ENCODE data around the gene WIZ. TPM values are rescaled to one million over a fixed set of nuclear protein-coding genes. Genes with fewer than 3 reads are reported as not detected.

Gene WIZ
- total RNA-seq, 1 experiment from 2014 or later: 28.9 TPM

DNA sequence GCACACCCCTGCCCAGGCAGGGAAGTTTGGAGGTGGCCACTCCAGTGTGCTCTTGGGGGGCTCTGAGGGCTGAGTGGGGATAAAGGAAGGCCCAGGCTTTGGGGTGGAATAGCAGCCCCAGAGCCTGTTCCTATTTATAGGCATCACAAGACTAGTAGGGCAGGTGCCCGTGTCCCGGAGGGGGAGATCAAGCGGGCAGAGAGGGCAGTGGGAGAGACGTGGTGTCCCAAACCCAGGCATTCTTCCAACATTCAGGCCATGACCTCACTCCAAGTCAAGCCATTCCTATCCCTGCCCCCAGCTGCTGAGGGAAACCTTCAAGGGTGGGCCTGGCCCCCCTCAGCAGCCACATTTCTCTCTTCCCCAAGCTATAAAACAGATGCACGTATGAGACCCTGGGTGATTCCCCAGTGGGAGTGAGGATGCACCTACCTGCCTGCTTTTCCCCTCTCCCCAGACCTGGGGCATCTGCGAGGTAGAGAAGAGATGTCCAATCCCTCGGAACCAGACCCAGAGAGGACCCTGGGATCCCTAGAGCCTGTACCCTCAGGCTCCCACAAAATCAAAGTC is 3.9 kb downstream of the WIZ start:
- no peak for DNase-seq (ENCODE audit: low read depth)

DNA sequence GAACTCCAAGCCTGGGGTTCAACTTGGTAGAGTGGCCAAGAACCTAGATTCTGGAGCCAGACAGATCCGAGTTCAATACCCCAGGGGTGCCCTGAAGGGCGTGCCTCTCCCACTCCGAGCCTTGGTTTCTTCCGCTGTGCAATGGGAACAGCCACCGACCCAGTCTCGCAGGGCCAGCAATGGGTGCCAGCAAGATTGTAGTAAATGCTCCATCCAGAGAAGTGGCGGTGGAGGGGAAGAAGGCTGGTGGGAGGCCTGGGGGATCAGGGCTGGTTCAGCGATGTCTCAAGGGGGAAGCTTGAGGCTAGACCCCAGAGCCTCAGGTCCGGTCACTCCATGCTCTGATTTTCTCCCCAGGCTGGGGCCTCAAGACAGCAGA is 4.5 kb downstream of the WIZ start:
- no peak for DNase-seq (ENCODE audit: low read depth)

DNA sequence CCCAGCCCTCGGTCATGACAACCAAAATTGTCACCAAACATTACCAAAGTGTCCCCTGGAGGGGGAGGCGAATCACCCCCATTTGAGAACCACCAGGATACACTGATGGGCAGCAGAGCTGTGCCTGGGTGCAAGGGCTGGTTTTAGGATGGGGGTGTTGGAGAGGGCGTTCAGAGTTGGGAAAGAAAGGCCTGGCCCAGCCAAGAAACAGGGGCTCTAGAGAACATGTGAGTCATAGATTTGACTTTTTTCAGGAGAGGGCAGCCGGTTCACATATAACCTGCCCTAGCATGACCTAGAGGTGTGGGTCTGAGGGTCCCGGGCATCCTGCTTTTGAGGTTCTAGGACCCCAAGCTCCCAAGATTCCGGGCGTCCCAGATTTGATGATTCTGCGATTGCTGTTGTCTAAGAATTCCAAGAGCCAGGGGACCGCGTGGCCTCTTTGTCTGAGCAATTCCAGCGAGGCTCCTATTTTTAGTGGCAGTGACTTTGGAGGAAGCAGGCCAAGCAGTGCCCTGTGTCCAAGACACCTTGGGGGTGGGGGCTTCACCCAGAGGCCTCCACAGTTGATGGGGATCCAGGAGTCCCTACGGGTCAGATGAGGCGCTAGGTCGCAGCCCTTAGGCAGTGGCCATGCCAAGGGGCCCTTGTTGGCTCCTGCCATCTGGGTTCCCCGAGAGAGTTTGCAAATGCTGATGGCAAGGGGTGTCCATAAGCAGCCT is 5.1 kb downstream of the WIZ start:
- no peak for DNase-seq (ENCODE audit: low read depth)

DNA sequence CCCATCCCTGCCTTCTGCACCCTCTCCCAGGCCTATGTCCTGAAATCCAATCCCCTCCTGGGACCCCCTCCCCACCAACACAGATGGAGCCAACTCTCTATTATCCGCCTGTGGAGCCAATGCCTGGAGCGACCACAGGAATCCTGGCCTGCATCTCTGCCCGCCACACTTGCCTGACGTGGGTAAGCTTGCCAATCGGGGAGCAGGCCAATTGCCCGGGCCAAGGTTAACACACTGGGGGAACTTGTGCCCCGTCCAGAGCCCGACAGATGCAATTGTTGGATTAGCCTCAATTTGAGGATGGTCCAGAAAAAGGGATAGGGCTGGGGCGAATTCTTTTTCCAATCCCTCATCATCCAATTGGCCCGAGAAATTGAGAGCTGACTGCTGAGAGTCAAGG is 5.9 kb downstream of the WIZ start:
- DNase-seq (ENCODE audit: low read depth): no peak

DNA sequence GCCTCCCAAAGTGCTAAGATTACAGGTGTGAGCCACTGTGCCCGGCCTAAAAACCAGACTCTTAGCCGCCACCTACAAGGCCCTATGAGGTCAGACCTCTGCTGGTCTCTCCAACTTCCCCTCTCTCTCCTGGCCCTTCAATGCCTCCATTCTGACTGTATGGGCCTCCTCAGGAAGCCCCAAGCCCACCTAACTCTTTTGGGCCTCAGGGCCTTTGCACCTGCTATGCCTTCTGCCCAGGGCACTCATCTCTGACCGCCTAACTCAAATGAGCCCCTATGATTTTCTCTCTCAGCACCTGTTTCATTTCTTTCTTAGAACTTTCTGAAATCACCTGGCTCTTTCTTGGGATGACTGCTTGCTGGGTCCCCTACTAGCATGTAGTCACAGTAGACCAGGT is 6.4 kb downstream of the WIZ start:
- DNase-seq (ENCODE audit: low read depth): no peak

DNA sequence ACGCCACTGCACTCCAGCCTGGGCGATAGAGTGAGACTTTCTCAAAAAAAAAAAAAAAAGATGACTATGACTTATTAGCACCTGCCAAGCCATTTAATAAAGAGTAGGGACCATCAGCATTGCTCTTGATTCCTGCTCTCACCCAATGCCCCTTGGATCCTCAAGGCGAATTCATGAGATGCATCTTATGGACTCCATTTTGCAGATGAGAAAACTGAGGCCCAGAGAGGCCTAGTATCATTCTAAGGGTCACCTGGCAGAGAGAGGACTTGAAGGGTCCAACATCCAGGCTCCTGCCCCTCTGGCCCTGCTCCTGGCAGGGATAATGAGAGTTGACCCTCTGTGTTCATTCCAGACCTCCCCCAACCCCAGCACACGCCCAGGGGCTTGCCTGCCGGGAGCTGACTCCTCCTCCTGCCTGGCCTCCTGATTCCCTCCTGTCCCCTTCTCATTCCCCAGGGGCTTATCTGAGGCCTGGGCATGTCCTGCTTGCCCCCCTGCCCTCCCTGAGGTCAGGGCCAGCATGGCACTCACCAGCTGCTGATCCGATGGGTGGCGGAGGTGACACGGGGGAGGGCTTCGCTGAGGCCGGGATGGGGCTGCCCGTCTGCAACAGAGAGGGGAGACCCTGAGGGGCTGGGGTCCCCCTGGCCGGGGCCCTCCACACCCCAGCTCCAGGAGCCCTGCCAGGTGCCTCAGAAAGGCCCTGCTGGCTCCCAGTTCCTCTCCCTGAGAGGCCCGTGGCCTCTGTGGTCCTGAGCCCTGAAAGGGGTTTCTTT is 7.4 kb downstream of the WIZ start:
- DNase-seq (ENCODE audit: low read depth): no peak

DNA sequence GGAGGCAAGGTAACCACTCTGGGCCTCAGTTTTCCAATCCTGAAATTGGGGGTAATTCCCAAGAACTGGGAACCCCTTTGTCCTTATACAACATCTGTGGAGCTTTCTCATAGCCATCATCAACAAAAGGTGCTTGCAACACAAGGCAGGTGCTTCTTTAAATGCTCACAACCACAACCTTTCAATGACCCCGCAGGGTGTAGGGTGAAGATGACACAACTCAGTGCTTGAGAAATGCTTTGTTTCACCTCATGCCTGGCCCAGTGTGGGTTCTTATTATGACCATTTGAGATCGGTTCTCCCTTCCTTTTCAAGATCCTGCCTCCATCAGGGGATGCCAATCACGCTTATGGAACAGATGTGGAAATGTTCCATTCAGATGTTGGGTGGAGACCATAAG is 8.4 kb downstream of the WIZ start:
- DNase-seq (ENCODE audit: low read depth): no peak

DNA sequence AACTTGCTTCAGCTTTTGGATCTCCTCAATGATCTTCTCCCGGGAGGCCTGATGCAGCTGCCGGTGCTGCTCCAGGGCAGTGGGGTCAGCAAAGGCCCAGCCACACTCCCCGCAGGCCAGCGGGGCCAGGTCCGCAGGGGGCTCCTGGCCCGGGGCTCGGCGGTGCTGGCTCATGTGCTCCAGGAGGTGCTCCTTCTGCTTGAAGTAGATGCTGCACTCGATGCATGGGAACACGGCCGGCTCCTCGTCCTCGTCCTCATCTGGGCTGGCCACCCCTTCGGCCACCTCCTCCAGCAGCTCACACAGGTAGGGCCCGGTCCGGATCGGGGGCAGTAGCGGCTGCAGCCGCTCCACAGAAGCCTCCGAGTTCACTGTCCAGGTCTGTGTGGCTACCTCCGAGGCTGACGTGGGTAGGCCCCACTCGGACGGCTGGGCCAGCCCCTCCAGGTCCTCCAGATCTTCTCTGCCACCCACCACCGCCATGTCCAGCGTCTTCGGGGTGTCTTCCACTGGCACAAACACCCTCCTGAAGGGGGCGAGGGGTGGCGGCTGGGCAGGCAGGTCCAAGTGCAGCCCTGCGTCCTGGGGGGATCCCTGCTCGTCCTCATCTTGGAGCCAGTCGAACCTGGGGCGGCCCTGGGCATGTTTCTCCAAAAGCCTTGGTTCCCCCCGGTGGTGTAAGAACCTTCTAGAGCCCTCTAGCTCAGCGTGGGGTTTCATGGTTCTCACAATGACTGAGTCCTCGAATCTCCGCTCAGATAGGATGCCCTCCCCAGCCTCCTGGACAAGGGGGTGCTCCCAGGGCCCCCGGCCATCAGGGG is 9.7 kb downstream of the WIZ start:
- no peak for DNase-seq (ENCODE audit: low read depth)

DNA sequence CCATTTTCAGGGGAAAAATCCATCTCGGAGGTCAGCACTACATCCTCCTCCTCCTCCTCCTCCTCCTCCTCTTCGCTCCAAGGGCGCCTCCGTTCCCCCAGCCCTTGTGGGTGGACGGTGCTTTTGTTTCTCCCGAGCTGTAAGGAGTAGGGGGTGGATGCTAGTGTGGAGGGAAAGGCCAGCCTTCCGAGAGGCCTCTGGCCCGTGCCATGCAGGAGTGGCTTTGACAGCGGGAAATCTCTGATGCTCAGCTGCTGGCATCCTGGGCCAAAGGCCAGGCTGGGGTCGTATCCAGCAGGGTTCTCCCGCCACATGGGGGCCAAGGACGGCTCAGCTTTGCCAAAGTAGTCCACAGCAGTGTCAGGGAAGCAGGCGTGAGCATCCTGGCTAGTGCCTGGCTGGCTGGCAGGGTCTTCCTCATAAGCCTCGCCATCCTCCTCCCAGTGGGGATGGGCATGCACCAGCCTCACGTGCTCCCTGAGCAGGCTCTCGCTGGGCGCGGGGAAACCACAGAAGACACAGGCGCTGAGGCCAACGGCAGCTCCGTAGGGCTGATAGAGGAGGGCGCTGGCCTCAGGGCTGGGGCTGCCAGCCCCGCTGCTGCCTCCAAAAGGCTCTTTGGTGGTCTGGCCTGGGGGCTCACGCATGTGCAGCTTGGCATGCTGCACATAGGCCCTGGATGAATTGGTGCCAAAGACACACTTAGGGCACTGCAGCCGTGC is 10.5 kb downstream of the WIZ start:
- no peak for DNase-seq (ENCODE audit: low read depth)

DNA sequence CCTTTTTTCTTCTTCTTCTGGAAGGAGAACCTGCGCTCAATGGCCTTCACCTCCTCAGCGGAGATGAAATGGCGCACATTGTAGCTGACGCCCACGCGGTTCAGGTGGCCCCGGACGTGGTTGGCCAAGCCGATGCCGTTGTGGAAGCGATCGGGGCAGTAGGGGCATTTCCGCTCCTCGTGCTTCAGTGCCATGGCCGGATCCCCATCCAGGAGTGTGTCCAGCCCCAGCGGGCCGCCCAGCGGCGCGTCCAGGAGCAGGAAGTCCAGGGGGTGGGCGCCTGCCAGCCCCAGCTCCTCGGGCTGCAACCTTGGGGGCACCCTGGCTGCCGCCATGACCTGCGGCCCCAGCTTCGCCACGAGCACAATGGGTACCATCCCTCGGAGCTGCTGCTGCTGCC is 11.2 kb downstream of the WIZ start:
- no peak for DNase-seq (ENCODE audit: low read depth)

DNA sequence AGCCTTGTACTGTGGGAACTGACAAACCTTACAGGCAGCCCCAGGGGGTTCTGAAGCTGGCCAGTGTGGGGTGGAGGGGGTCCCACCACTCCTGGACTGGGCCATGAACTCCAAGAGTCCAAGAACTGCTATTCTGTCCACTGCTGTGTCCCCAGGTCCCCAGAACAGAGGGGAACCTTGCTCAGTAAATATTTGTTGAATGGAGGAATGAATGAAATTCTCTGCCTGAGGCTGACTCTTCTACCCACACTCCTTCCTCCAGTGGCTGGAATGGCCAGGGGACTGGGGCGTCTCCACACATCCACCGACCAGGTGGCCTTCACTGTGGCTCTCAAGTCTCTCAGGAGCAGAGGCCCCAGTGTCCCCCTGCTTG is 11.6 kb downstream of the WIZ start:
- DNase-seq (ENCODE audit: low read depth): no peak

DNA sequence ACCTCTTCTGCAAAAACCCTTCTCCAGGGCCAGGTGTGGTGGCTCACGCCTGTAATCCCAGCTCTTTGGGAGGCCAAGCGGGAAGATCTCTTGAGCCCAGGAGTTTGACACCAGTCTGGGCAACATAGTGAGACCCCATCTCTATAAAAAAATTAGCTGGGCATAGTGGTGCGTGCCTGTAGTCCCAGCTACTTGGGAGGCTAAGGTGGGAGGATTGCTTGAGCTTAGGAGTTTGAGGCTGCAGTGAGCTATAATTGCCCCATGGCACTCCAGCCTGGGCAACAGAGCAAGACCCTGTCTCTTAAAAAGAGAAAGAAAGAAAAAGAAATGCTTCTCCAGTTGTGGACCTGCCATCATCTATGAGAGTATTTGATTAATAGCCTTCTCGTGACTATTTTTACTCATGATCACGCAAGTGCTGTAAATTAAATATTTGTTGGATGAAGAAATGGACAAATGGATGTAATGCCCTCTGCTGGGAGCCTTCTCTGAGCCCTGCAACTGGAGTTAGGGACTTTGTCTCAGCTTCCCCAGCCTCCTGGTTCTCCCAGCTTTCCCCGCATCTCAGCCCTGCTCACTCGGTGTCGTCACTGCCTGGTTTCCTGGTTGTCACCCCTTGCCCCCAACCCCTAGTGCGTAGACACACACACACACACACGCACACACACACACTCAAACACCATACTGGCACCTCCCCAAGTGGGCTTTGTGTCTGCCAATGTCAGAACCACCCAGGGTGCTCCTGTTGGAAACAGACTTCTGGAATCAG is 12.2 kb downstream of the WIZ start:
- DNase-seq (ENCODE audit: low read depth): no peak

DNA sequence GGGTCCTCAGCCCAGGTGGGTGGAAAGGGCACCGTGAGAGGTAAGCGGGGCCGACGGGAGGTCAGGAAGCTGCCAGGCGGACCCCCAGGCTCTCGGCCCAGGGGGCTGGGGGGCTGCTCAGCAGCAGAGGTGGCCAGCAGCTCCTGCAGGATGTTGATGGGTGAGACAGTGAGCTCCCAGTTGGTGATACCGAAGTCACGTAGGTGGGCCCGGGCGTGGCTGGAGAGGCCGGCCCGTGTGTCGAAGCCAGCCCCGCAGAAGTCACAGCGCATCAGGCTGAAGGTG is 13.0 kb downstream of the WIZ start:
- no peak for DNase-seq (ENCODE audit: low read depth)

DNA sequence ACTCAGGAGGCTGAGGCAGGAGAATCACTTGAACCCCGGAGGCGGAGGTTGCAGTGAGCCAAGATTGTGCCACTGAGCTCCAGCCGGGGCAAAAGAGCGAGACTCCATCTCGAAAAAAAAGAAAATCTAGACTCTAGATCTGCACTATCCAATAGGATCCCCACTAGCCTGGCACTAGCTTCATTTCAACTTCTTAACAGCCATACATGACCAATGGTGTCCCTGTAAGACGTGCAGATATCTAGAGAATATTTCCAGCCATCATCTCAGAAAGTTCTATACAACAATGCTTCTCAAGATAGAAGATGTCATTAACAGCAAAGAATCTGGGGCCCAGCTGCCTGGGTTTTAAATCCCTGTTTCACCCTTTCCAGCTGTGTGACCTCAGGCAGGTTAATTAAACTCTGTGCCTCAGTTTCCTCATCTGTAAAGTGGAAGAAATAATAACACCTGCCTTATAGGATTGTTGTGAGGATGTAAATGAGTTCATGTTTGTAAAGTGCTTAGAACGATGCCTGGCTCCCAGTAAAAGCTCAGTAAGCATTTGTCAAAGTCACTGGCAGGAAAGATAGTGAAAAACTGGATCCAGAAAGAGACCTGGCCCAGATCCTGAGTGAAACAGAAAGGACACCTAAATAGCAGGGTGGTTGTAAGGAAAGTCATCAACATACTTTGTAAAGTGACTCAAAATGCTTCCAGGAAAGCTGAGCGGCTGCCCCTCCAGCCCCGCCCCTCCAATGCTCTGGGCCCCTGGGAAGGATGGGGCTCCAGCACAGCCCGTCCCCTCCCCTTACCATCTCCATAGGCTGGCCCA is 13.5 kb downstream of the WIZ start:
- no peak for DNase-seq (ENCODE audit: low read depth)

DNA sequence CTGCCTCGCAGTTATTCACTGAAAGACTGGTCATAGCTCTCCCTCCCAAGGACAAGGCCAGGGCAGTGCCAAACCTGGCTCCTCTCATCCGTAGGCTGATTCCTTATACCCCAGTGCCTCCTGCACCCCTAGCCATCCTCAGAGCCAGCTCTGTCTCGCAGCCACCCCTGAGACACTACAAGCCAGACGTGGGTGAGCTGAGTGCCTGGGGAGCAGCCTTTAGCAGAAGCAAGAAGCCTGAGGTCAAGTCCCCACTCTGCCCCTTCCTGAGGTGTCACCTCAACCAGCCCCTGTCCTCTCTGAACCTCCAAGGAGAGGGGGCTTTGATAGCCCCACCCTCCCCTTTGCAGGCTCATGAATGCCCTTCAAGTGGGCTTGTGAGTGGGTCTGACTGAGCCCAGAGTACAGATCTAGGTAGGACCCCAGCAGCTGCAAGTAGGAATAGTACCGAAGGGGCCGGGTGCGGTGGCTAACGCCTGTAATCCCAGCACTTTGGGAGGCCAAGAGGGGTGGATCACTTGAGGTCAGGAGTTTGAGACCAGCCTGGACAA is 16.2 kb downstream of the WIZ start:
- DNase-seq (ENCODE audit: low read depth): no peak

DNA sequence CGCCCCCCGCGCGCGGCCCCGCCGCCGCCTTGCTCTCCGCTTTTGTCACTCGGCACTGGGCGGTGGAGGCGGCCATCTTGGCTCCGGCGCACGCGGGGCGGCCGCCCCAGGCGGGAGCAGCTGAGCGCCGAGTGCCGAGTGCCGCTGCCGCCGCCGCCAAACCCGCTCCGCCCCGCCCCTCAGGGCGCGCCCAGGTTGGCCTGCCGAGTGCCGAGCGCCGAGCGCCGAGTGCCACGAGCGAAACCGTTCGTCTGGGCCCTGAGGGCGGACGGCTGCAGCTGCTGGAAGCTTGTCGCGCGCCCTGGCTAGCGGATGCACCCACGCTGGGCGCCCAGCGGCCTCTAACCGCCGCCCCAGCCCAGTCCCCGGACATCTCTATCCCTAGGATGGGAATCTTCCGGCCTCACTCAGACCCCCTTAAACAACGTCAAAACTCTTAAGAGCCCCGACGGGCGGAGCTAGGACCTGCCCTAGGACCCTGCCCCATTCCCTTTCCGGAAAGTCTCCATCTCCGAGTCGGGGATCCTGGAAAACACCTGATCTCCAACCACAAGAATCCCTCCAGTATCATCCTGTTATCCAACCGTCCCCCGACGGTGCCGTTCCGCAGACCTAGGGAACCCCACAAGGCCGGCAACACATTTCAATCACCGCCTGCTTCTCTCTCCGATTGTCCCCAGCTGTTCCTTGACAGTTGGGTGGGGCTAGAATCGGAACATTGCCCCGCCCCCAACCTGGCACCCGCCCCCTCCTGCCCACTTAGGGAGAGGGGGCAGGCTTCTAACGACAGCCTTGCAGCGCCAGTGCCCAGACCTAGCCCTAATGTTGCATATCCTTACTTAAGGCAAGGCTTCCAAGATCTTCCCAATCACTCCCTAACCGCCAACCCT is 16.9 kb downstream of the WIZ start:
- DNase-seq (ENCODE audit: low read depth): peak; percentile 80

DNA sequence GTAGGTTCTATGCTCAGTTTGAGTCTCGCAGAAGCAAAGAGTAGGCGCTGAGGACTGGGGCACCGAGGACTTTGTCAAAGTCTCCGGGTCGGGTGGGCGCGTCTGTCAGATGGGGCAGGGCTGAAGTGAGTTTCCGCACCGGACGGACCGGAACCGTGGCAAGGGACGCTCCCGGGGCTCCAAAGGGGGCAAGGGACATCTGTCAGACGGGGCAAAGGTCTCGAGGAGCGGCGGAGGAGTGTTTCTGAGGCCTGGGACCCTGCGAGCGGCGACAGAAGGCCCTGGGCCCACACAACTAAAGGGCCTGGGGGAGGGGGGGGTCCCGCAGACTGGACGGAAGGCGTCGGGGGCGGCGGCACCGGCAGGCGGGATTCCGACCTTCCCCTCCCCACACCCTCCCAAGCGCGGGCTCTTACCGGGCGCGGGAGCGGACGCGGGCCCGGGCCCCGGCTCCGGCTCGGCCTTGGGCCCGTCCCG is 17.7 kb downstream of the WIZ start:
- no peak for DNase-seq (ENCODE audit: low read depth)

DNA sequence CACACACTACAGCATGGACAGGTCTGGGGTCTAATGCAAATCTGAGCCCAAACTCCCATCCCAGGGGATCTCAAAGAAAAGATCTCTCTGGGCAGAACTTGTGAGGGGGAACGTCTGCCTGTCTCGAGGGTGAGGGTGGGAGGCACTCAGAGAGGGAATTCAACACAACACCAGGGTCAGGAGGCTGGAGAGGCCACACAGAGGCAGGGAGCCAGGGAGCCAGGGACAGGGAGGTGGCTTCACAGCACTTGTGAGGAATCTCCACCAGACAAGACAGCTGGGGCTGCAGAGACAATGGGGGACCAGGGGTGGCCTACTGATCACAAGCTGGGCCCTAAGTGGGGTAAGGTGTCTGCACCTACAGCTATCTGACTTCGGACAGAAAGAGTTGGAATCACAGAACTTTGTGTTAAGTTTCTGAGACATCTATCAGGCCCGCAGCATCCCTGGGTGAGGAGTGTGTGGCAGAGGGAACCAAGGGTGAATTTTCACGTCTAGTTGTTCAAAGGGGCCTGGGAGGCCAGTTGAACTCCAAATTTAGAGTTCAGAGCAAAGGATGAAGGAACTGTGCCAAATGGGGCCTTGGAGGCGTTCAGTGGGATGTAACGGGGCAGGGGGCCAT is 18.2 kb downstream of the WIZ start:
- DNase-seq (ENCODE audit: low read depth): no peak

All from HT1080 (cell line).